ENCODE results near the gene BEST2. TPM values are rescaled to one million over a fixed set of nuclear protein-coding genes. Genes with fewer than 3 reads are reported as not detected.

Gene BEST2
- total RNA-seq, 4 donors from 2014 or later = 0.14 to 0.29 TPM; not detected in 2

GRCh38 chr19:12730064-12730463 lies 21.5 kb upstream of the BEST2 start:
- Histone ChIP-seq H3K4me3 (no peak overlapping the region), H3K27me3 (no peaks in the 10 kb centered on the region), H3K4me1 (peaks cover 8 to 15% of the 10 kb centered on the region in 2 donors), H3K9me3 (no peaks in the 10 kb centered on the region), H3K36me3 (no peaks in the 10 kb centered on the region), H3K27ac (no peak overlapping the region)
- no peak for DNase-seq
- intact Hi-C loops (cut with DNase I; ENCODE audit: low total_unique reads) = no loop called here
- TF ChIP-seq CTCF (IDR thresholded peaks at IDR 0.05) = no peak
- no peak for TF ChIP-seq POLR2A (IDR thresholded peaks at IDR 0.05)

GRCh38 chr19:12731337-12731736 lies 20.3 kb upstream of the BEST2 start:
- Histone ChIP-seq H3K9me3 (no peaks in the 10 kb centered on the region), H3K27me3 (no peaks in the 10 kb centered on the region), H3K4me3 (no peak overlapping the region), H3K27ac (no peak overlapping the region), H3K36me3 (no peaks in the 10 kb centered on the region), H3K4me1 (peaks cover 8 to 15% of the 10 kb centered on the region in 2 donors)
- DNase-seq = no peak
- TF ChIP-seq CTCF (IDR thresholded peaks at IDR 0.05) = no peak
- TF ChIP-seq POLR2A (IDR thresholded peaks at IDR 0.05) = no peak
- intact Hi-C loops (cut with DNase I; ENCODE audit: low total_unique reads) = no loop called here

GRCh38 chr19:12733369-12734214 lies 18.0 kb upstream of the BEST2 start:
- Histone ChIP-seq H3K9me3 (no peaks in the 10 kb centered on the region), H3K27ac (peak overlapping the region; percentile 86 to 88), H3K27me3 (no peaks in the 10 kb centered on the region), H3K4me3 (peak overlapping the region; percentile 54 to 81), H3K4me1 (peaks cover 8 to 21% of the 10 kb centered on the region in 2 donors), H3K36me3 (no peaks in the 10 kb centered on the region)
- intact Hi-C loops (cut with DNase I; ENCODE audit: low total_unique reads) = no loop called here
- no peak for DNase-seq
- no peak for TF ChIP-seq POLR2A (IDR thresholded peaks at IDR 0.05)
- no peak for TF ChIP-seq CTCF (IDR thresholded peaks at IDR 0.05)

- peak in 2 of 4 experiments; percentile 25 to 44 for TF ChIP-seq CTCF (IDR thresholded peaks at IDR 0.05)
- TF ChIP-seq POLR2A (IDR thresholded peaks at IDR 0.05) = peak in 1 of 2 donors; percentile 39
- peaks cover 8 to 19% of the 10 kb centered on the region in 2 donors for H3K4me1 ChIP-seq
Measured at GRCh38 chr19:12736995-12737834, 14.4 kb upstream of the BEST2 start, which contains the start of gene GET3. Gene GET3 (plus strand): TSS chr19:12737497. CDS start chr19:12737506, 9 bp downstream.

More at GRCh38 chr19:12736995-12737834, 14.4 kb upstream of the BEST2 start, which contains the start of gene GET3:
- Histone ChIP-seq H3K4me3 (peak within 1 kb of the TSS; percentile 63 to 83), H3K27ac (peak within 1 kb of the TSS; percentile 87), H3K27me3 (no peaks in the 10 kb centered on the region), H3K36me3 (no peaks in the 10 kb centered on the region), H3K9me3 (no peaks in the 10 kb centered on the region)
- peak; percentile 74 to 97 for DNase-seq
- intact Hi-C loops (cut with DNase I; ENCODE audit: low total_unique reads) = no loop called here
